Panc1 (cell line): ENCODE results near the gene KDM4B. TPM values are rescaled to one million over a fixed set of nuclear protein-coding genes. Genes with fewer than 3 reads are reported as not detected.

ENCODE experiments used
- ATAC-seq: fragments of 200-7000 bp; cut with Tn5 transposase; 2 replicates; pipeline ENCODE4 v1.9.1; 2020; ENCODE audit warnings: mild to moderate bottlenecking, moderate library complexity
- BruUV-seq: library from RNA; stranded (reverse); fragments of 400-500 nt; replicated peaks from 2 replicates; lab custom pipeline; 2021; lab: Mats Ljungman, UMichigan
- CTCF ChIA-PET: fragments of 300-600 bp; sonication (Branson Sonifier 250); formaldehyde crosslinking; loops from one replicate; lab custom pipeline; 2022; ENCODE audit warnings: antibody characterized with exemption; lab: Charles Lee
- POLR2A ChIA-PET: fragments of 300-600 bp; sonication (Branson Sonifier 250); formaldehyde crosslinking; loops from one replicate; lab custom pipeline; 2022; ENCODE audit warnings: antibody characterized with exemption; lab: Charles Lee
- DNase-seq: peaks from one replicate; pipeline ENCODE4 v3.0.0-alpha.2; 2010; ENCODE audit warnings: low read depth, low spot score
- H3K27ac ChIP-seq: 2 replicates; pipeline ENCODE4 v1.5.1; 2011; ENCODE audit warnings: mild to moderate bottlenecking, low read length, inconsistent platforms
- H3K27me3 ChIP-seq: fragments of 200-500 bp; sonication (Bioruptor generic); 2 replicates; pipeline ENCODE4 v1.6.0; 2014; ENCODE audit warnings: low read length, inconsistent platforms; ENCODE audit not compliant: control insufficient read depth, insufficient read depth
- H3K36me3 ChIP-seq: fragments of 200-500 bp; sonication (Bioruptor generic); 2 replicates; pipeline ENCODE4 v1.5.1; 2014; ENCODE audit warnings: inconsistent platforms, mild to moderate bottlenecking, low read length, moderate library complexity; ENCODE audit not compliant: control insufficient read depth, insufficient read depth
- H3K4me1 ChIP-seq: 2 replicates; pipeline ENCODE4 v1.5.1; 2011; ENCODE audit warnings: inconsistent platforms, mild to moderate bottlenecking, low read length, moderate library complexity; ENCODE audit not compliant: control insufficient read depth, insufficient read depth
- H3K4me3 ChIP-seq, 2 experiments: 2 replicates each; pipeline ENCODE4 v1.5.1; 2011 to 2012; ENCODE audit warnings: low read depth in 2 of 2, low read length in 2 of 2, mild to moderate bottlenecking in 2 of 2, inconsistent platforms in 1 of 2, moderate library complexity in 1 of 2
- H3K9me3 ChIP-seq: fragments of 200-500 bp; sonication (Bioruptor generic); 2 replicates; pipeline ENCODE4 v1.5.1; 2014; ENCODE audit warnings: low read depth, mild to moderate bottlenecking, inconsistent platforms, low read length, moderate library complexity; ENCODE audit not compliant: control insufficient read depth, insufficient read depth
- POLR2AphosphoS5 ChIP-seq: IDR thresholded peaks from 2 replicates; pipeline ENCODE4 v1.6.1; 2012; ENCODE audit warnings: mild to moderate bottlenecking, low read depth, low read length, moderate library complexity
- SIN3A ChIP-seq: IDR thresholded peaks from 2 replicates; pipeline ENCODE4 v1.6.1; 2012; ENCODE audit warnings: low read depth, mild to moderate bottlenecking, low read length, moderate library complexity, borderline replicate concordance; ENCODE audit not compliant: insufficient read depth
- TCF7L2 ChIP-seq: IDR thresholded peaks from 2 replicates; pipeline ENCODE4 v1.6.1; 2011; ENCODE audit warnings: mild to moderate bottlenecking, low read depth, low read length, inconsistent platforms
- in situ Hi-C: cut with HindIII; loops from 2 replicates; pipeline ENCODE4 v1.10.0; 2016; ENCODE audit warnings: low sequenced_read_pairs, low pct_unique_long_range_greater_than_20kb
- intact Hi-C: fragments of 100-400 bp; cut with micrococcal nuclease; formaldehyde crosslinking; loops from one replicate; pipeline ENCODE4 v1.10.0; 2022; ENCODE audit not compliant: unreplicated experiment
- total RNA-seq: library from RNA; stranded (reverse); gene quantifications from one replicate; pipeline ENCODE4 v1.2.1, GENCODE V29; 2021; ENCODE audit not compliant: unreplicated experiment
- TF ChIP-seq, protein P1 (sequence below), 2 experiments: IDR thresholded peaks; 2 replicates each; pipeline ENCODE4 v1.6.1; 2011 to 2012; ENCODE audit warnings: low read depth in 2 of 2, control low read depth in 1 of 2, low read length in 1 of 2, mild to moderate bottlenecking in 1 of 2, moderate library complexity in 1 of 2; ENCODE audit not compliant: insufficient read depth in 1 of 2
- TF ChIP-seq, protein P2 (sequence below): fragments of 450-650 bp; IDR thresholded peaks from 2 replicates; pipeline ENCODE4 v1.5.1; 2017; ENCODE audit warnings: mild to moderate bottlenecking

Gene KDM4B
- total RNA-seq, 1 experiment from 2014 or later: 18.4 TPM

DNA sequence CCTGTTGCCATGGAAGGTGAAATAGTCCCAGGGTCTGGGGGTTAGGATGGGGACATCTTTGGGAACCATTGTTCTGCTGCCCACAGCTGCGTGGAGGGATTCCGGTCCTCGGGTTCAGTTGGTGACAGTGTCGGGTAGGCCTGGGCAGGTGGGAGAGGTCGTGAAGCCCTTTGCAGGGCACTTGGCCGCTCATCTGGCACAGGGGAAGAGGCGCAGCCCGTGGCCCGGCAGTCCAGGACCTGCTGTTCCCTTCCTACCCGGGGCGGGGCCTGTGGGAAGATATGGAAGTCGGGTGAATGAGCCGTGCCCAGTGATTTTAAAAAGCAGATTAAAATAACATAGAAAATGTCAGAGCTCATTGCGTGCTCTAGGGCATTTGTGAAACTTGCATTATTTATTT lies 44.8 kb downstream of the KDM4B start:
- H3K9me3 ChIP-seq: no peaks in the 10 kb centered on the region
- intact Hi-C loops: no loop called here
- no TSS peak for BruUV-seq
- H3K36me3 ChIP-seq: no peaks in the 10 kb centered on the region
- H3K27ac ChIP-seq: no peak overlapping the region
- DNase-seq (no peak), ATAC-seq (no peak)
- CTCF ChIA-PET: no interaction called here
- no peaks in the 10 kb centered on the region for H3K27me3 ChIP-seq
- TF ChIP-seq TCF7L2 (no peak), SIN3A (no peak), POLR2AphosphoS5 (no peak)
- TF ChIP-seq, protein P1, sequence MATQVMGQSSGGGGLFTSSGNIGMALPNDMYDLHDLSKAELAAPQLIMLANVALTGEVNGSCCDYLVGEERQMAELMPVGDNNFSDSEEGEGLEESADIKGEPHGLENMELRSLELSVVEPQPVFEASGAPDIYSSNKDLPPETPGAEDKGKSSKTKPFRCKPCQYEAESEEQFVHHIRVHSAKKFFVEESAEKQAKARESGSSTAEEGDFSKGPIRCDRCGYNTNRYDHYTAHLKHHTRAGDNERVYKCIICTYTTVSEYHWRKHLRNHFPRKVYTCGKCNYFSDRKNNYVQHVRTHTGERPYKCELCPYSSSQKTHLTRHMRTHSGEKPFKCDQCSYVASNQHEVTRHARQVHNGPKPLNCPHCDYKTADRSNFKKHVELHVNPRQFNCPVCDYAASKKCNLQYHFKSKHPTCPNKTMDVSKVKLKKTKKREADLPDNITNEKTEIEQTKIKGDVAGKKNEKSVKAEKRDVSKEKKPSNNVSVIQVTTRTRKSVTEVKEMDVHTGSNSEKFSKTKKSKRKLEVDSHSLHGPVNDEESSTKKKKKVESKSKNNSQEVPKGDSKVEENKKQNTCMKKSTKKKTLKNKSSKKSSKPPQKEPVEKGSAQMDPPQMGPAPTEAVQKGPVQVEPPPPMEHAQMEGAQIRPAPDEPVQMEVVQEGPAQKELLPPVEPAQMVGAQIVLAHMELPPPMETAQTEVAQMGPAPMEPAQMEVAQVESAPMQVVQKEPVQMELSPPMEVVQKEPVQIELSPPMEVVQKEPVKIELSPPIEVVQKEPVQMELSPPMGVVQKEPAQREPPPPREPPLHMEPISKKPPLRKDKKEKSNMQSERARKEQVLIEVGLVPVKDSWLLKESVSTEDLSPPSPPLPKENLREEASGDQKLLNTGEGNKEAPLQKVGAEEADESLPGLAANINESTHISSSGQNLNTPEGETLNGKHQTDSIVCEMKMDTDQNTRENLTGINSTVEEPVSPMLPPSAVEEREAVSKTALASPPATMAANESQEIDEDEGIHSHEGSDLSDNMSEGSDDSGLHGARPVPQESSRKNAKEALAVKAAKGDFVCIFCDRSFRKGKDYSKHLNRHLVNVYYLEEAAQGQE (IDR thresholded peaks at IDR 0.05; ENCODE audit: insufficient read depth in 1 of 2, low read depth in 2 of 2, low read length in 1 of 2): no peak
- TF ChIP-seq, protein P2, sequence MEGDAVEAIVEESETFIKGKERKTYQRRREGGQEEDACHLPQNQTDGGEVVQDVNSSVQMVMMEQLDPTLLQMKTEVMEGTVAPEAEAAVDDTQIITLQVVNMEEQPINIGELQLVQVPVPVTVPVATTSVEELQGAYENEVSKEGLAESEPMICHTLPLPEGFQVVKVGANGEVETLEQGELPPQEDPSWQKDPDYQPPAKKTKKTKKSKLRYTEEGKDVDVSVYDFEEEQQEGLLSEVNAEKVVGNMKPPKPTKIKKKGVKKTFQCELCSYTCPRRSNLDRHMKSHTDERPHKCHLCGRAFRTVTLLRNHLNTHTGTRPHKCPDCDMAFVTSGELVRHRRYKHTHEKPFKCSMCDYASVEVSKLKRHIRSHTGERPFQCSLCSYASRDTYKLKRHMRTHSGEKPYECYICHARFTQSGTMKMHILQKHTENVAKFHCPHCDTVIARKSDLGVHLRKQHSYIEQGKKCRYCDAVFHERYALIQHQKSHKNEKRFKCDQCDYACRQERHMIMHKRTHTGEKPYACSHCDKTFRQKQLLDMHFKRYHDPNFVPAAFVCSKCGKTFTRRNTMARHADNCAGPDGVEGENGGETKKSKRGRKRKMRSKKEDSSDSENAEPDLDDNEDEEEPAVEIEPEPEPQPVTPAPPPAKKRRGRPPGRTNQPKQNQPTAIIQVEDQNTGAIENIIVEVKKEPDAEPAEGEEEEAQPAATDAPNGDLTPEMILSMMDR: no peak
- no peak overlapping the region for H3K4me3 ChIP-seq
- H3K4me1 ChIP-seq: no peaks in the 10 kb centered on the region
- in situ Hi-C loops: no loop called here
- POLR2A ChIA-PET: no interaction called here

DNA sequence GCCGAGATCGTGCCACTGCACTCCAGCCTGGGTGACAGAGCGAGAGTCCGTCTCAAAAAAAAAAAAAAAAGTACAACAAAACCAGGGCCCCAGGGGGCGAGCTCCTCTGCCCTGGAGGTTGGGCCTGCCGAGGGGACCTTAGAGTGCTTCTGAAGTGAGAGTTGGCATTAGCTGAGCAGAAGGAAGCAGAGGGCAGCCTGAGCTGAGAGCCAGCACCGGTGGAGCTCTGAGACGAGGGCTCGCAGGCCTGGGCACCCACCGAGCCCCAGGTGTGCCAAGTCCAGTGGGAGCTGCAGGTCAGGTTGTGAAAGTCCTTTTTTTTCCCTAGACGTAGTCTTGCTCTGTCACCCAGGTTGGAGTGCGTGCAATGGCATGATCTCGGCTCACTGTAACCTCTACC lies 46.0 kb downstream of the KDM4B start:
- no peaks in the 10 kb centered on the region for H3K27me3 ChIP-seq
- H3K36me3 ChIP-seq: no peaks in the 10 kb centered on the region
- POLR2A ChIA-PET: no interaction called here
- ATAC-seq (no peak), DNase-seq (no peak)
- TF ChIP-seq, protein P1 (IDR thresholded peaks at IDR 0.05; ENCODE audit: insufficient read depth in 1 of 2, low read depth in 2 of 2, low read length in 1 of 2): no peak
- TF ChIP-seq TCF7L2: no peak
- no peak for TF ChIP-seq SIN3A
- TF ChIP-seq, protein P2: no peak
- no peak for TF ChIP-seq POLR2AphosphoS5
- no peak overlapping the region for H3K27ac ChIP-seq
- no peaks in the 10 kb centered on the region for H3K9me3 ChIP-seq
- no TSS peak for BruUV-seq
- H3K4me1 ChIP-seq: no peaks in the 10 kb centered on the region
- no peak overlapping the region for H3K4me3 ChIP-seq
- CTCF ChIA-PET: interaction anchor here (0.7 kb wide), 1 partner anchor 224 kb away, joined by 5 read pairs; no protein-coding TSS in a partner anchor
- in situ Hi-C loops: no loop called here
- intact Hi-C loops: no loop called here
